VCaP (cell line): ENCODE measurements around the gene TPT1.

Source experiments
- H3K27ac ChIP-seq: fragments of 450-650 bp; 2 replicates; pipeline ENCODE4 v1.5.1; 2017
- TF ChIP-seq, protein P1 (sequence below): fragments of 450-650 bp; conservative IDR thresholded peaks from 2 replicates; pipeline ENCODE4 v1.5.1; 2017; ENCODE audit warnings: mild to moderate bottlenecking, moderate library complexity

Gene TPT1

DNA sequence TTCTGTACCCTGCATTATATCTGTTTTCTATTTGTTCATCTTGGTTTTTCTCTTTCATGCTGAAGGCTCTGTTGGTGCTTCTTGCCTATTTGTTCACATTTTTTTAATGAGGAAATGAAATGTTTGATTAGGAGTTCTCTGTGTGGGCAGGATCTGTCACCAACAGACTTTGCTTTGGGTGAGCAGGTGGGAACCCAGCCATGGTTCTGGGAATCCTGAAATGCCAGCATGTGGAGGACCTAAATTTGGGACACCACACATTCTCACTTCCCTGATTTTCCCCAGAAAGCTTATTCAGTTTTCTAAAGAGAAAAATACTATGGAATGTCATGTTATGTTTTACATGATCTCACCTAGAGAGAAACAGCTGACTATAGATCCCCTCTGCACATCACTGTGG, 34.0 kb downstream of the TPT1 start:
- H3K27ac ChIP-seq: peak overlapping the region; percentile 43
- TF ChIP-seq, protein P1, sequence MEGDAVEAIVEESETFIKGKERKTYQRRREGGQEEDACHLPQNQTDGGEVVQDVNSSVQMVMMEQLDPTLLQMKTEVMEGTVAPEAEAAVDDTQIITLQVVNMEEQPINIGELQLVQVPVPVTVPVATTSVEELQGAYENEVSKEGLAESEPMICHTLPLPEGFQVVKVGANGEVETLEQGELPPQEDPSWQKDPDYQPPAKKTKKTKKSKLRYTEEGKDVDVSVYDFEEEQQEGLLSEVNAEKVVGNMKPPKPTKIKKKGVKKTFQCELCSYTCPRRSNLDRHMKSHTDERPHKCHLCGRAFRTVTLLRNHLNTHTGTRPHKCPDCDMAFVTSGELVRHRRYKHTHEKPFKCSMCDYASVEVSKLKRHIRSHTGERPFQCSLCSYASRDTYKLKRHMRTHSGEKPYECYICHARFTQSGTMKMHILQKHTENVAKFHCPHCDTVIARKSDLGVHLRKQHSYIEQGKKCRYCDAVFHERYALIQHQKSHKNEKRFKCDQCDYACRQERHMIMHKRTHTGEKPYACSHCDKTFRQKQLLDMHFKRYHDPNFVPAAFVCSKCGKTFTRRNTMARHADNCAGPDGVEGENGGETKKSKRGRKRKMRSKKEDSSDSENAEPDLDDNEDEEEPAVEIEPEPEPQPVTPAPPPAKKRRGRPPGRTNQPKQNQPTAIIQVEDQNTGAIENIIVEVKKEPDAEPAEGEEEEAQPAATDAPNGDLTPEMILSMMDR: no peak

DNA sequence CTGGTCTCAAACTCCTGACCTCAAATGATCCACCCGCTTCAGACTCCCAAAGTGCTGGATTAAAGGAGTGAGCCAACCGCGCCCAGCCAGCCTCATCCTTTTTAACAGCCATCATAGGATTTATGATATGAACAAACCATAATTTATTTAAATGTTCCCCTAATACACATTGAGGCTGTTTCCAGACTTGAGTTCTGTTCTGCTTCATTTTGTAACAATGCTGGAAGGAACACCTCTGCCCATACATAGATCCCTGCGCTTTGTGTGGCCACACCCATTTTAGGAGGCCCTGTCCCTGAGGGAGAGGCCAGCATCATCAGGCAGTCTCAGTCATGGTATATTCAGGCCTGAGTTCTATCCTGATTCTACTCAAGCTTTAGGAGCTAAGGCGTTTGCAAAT, 35.9 kb downstream of the TPT1 start:
- TF ChIP-seq, protein P1: no peak
- no peak overlapping the region for H3K27ac ChIP-seq

DNA sequence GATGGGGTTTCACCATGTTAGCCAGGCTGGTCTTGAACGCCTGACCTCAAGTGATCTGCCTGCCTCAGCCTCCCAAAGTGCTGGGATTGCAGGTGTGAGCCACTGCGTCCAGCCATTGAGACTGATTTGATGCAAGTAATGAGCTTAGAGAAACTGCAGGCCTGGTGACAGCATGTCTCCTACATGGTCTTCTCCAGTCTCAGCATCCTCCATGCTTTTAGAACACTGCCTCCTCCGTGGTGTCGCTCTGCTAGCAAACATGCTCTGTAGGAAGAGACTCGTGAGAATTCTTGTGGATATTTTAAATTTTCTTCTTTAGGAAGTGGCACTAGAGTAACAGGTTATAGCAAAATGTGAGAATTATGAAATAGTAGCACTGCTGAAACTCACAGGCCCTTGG, 37.1 kb downstream of the TPT1 start:
- H3K27ac ChIP-seq: no peak overlapping the region
- TF ChIP-seq, protein P1: no peak

DNA sequence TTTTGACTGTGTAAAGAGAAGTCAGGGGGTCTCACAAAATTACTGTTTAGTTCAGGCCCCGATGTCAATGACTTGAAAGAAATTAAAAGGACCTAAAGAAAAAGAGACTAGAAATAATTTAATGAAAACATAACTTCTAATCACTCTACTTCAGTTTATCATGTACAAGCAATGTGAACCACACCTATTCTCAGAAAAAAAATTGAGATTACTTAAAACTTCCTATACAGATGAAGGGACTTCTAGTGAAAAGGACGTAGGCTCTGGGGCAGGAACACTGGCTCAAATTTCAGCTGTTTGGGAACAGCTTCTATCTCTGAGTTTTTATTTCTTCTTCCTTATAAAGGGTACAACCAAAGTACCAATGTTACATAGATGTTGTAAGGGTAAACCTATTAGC, 38.0 kb downstream of the TPT1 start:
- TF ChIP-seq, protein P1: no peak

DNA sequence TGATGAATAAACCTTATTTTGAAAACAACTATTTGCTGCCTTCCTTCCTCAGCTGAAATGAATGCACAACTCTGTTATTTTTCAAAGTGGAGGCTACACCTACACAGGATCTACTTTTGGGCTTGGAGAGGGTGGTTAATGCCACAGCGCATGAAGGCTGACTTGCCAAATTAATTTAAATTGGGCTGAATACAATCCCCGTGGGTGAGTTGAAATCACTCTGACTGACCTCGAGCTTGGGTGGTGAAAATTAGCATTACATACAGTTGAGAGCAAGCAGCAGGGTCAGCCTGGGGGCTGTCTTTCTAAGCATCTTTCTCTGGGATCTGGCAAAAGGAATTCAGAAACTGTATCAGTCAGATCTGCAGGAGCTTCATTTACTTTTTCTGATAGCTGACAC, 38.5 kb downstream of the TPT1 start:
- H3K27ac ChIP-seq: no peak overlapping the region
- TF ChIP-seq, protein P1: no peak

More for the DNA sequence above, 38.0 kb downstream of the TPT1 start:
- H3K27ac ChIP-seq: no peak overlapping the region

DNA sequence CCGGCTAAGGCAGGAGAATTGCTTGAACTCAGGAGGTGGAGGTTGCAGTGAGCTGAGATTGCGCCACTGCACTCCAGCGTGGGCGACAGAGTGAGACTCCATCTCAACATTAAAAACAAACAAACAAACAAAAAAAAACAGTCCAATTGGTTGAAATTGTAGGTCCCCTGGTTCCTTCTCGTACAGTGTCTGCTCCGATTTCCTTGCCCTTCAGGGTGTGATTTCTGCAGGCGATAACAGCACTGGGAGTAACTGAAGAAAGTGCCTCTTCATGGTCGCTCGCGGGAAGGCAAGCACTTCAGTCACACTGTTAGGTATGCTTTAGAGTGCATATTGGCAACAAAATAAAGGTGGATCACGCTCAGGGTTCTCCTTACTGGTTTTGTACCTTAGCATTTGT, 39.7 kb downstream of the TPT1 start:
- TF ChIP-seq, protein P1: no peak
- H3K27ac ChIP-seq: no peak overlapping the region

DNA sequence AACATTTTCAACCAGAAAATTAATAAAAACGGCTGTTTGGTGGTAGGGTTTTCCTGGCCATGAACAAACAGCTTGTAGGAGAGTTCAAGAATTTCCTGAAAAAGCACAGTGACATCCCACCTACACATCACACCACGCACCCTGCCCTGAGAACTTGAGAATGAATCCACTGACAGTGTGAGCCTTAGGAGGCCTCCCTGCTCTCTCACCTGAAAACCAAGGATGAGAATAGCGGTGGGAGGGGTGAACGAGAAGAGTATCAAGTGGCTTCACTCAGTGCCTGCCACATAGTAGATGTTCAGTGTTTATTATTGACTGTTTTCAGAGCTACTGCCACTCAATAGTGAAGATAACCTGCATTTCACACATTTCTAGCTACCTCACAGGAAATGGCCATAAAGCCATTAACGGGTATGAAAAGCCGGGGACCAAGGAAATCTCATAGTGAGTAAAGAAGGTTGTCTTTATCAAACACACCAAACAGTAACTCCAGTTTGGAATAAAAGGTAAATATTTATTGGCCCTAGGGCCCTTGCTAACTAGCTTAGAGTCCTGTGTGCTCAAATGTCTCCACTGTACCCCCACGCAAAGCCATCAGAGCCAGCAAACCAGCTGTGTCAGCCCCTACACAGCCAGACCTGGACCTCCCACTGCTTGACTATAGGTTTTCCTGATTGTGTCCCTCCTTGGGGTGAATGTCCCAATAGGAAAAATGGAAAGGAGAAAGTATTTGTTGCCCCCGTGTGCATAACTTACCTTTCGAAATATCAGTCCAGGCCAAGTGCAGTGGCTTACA, 40.6 kb downstream of the TPT1 start:
- TF ChIP-seq, protein P1: no peak

More for the DNA sequence above, 40.6 kb downstream of the TPT1 start:
- H3K27ac ChIP-seq: no peak overlapping the region
